ENCODE data around the gene PIF1.

Gene PIF1

DNA sequence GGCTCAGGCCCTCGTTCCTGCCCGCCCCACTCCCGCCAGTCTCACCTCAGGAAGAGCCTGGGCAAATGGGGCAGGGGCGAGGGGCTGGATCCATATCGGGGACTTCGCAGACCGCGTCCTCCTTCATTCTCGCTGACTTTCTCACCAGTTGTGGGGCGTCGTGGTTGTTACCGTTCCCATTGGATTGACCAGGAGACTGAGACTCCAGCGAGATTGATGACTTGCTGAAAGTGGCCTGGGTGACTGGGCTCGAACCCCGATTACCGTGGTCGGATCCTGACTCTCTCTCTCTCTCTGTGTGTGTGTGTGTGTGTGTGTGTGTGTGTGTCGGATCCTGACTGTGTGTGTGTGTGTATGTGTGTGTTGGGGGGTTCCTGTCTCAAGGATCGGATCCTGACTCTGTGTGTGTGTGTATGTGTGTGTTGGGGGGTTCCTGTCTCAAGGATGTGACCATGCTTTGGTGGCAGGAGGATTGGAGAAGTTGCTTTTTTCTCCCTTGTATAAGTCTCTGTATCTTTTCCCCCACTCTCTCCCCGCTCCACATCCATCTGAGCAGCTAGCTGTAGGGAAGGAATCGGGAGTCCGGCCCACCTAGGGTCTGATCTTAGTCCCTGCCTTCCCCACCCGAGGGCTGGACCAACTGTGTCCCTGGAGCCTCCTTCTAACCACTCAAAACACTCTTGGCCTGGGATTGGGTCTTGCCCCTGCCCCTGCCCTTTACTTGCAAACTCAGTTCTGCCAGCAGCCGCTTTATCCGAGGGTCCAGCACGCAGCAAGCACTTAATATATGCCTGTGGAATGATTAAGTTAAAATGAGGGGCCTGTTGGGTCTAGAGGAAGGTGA, 16.9 kb upstream of the PIF1 start:
- TF ChIP-seq EGR1 (IDR thresholded peaks at IDR 0.05) (no peak), EP300 (IDR thresholded peaks at IDR 0.05; ENCODE audit: borderline replicate concordance) (no peak), FOXM1 (IDR thresholded peaks at IDR 0.05; ENCODE audit: borderline replicate concordance, low read depth) (no peak), NFIC (IDR thresholded peaks at IDR 0.05) (no peak), YY1 (IDR thresholded peaks at IDR 0.05; ENCODE audit: low read depth) (no peak), CREB1 (IDR thresholded peaks at IDR 0.05; ENCODE audit: low read depth) (no peak), CEBPB (IDR thresholded peaks at IDR 0.05) (no peak), ZBTB7A (IDR thresholded peaks at IDR 0.05; ENCODE audit: low read depth) (no peak), RAD21 (IDR thresholded peaks at IDR 0.05; ENCODE audit: low read depth) (no peak), TAF1 (IDR thresholded peaks at IDR 0.05; ENCODE audit: low read depth) (no peak), TCF12 (IDR thresholded peaks at IDR 0.05; ENCODE audit: low read depth) (no peak), TEAD4 (IDR thresholded peaks at IDR 0.05) (no peak)
- TF ChIP-seq, protein P1, sequence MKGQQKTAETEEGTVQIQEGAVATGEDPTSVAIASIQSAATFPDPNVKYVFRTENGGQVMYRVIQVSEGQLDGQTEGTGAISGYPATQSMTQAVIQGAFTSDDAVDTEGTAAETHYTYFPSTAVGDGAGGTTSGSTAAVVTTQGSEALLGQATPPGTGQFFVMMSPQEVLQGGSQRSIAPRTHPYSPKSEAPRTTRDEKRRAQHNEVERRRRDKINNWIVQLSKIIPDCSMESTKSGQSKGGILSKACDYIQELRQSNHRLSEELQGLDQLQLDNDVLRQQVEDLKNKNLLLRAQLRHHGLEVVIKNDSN (IDR thresholded peaks at IDR 0.05): no peak
- TF ChIP-seq, protein P2, sequence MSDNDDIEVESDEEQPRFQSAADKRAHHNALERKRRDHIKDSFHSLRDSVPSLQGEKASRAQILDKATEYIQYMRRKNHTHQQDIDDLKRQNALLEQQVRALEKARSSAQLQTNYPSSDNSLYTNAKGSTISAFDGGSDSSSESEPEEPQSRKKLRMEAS (IDR thresholded peaks at IDR 0.05): no peak
- TF ChIP-seq, protein P3, sequence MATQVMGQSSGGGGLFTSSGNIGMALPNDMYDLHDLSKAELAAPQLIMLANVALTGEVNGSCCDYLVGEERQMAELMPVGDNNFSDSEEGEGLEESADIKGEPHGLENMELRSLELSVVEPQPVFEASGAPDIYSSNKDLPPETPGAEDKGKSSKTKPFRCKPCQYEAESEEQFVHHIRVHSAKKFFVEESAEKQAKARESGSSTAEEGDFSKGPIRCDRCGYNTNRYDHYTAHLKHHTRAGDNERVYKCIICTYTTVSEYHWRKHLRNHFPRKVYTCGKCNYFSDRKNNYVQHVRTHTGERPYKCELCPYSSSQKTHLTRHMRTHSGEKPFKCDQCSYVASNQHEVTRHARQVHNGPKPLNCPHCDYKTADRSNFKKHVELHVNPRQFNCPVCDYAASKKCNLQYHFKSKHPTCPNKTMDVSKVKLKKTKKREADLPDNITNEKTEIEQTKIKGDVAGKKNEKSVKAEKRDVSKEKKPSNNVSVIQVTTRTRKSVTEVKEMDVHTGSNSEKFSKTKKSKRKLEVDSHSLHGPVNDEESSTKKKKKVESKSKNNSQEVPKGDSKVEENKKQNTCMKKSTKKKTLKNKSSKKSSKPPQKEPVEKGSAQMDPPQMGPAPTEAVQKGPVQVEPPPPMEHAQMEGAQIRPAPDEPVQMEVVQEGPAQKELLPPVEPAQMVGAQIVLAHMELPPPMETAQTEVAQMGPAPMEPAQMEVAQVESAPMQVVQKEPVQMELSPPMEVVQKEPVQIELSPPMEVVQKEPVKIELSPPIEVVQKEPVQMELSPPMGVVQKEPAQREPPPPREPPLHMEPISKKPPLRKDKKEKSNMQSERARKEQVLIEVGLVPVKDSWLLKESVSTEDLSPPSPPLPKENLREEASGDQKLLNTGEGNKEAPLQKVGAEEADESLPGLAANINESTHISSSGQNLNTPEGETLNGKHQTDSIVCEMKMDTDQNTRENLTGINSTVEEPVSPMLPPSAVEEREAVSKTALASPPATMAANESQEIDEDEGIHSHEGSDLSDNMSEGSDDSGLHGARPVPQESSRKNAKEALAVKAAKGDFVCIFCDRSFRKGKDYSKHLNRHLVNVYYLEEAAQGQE (IDR thresholded peaks at IDR 0.05; ENCODE audit: low read depth): no peak

DNA sequence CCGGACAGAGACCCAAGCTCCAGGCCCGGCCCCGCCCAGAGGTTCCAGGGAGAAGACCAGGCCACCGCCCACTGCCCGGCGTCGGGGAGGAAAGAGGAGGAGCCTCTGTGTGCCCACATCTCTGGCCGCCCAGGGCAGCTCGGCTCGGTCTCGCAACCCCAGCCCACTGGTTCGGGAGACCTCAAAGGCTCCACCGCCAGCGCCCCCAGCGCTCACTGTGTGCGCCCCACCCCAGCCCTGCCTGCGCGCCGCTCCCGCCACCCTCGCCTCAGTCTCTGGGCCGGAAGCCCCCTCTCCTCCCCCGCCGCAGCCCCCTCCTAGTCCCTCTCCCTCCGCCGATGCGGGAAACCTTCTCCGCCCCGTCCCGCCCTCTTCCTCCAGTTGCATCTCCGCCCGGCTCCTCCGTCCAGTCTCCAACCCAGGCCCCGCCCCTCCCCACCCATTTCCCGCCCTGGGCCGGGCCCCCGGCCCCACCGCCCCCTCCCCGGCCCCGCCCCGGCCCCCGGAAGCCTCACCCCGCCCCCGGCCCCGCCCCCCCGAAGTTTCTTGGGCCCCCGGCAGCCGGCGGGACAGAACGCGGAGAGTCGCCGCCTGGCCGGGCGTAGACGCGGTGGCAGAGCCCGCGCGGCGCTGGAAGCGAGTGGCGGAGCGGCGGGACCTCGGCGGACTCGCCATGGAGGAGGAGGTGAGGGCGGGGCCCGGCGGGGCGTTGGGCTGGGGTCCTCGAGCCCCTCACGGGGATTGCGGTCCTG, 16.1 kb upstream of the PIF1 start, which contains the start of gene PLEKHO2:
Gene PLEKHO2, plus strand, starts transcription at position 572 of the 752 bp plus-strand sequence. Its CDS starts 102 bp downstream, at position 674.
- TF ChIP-seq TCF12 (IDR thresholded peaks at IDR 0.05; ENCODE audit: low read depth) (peak; percentile 25; the same call in 1 of the 2 replicates), ZBTB7A (IDR thresholded peaks at IDR 0.05; ENCODE audit: low read depth) (peak; percentile 86; the same call in 1 of the 2 replicates), TAF1 (IDR thresholded peaks at IDR 0.05; ENCODE audit: low read depth) (peak; percentile 82), EGR1 (IDR thresholded peaks at IDR 0.05) (peak; percentile 58), YY1 (IDR thresholded peaks at IDR 0.05; ENCODE audit: low read depth) (no peak), TEAD4 (IDR thresholded peaks at IDR 0.05) (no peak), FOXM1 (IDR thresholded peaks at IDR 0.05; ENCODE audit: borderline replicate concordance, low read depth) (no peak), EP300 (IDR thresholded peaks at IDR 0.05; ENCODE audit: borderline replicate concordance) (no peak)
- TF ChIP-seq, protein P2 (IDR thresholded peaks at IDR 0.05): peak; percentile 35; the same call in 1 of the 2 replicates
- TF ChIP-seq, protein P3 (IDR thresholded peaks at IDR 0.05; ENCODE audit: low read depth): no peak

DNA sequence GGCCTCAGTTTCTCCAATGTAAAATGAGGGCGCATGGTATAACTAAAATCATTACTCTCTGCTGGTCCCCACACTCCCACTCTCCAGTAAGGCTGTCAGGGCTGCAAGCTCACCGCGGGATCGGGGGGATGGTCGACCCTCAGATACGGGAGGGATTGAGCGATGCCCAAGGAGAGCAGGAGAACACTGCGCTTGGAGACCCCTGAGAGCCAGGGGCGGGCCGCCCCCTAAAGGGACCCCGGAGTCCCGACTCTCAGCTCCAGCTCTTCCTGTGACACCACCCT, 15.6 kb upstream of the PIF1 start:
- TF ChIP-seq FOXM1 (IDR thresholded peaks at IDR 0.05; ENCODE audit: borderline replicate concordance, low read depth): no peak
- peak; percentile 50; the same call in 1 of the 2 replicates for TF ChIP-seq ZBTB7A (IDR thresholded peaks at IDR 0.05; ENCODE audit: low read depth)
- TF ChIP-seq RAD21 (IDR thresholded peaks at IDR 0.05; ENCODE audit: low read depth): no peak

DNA sequence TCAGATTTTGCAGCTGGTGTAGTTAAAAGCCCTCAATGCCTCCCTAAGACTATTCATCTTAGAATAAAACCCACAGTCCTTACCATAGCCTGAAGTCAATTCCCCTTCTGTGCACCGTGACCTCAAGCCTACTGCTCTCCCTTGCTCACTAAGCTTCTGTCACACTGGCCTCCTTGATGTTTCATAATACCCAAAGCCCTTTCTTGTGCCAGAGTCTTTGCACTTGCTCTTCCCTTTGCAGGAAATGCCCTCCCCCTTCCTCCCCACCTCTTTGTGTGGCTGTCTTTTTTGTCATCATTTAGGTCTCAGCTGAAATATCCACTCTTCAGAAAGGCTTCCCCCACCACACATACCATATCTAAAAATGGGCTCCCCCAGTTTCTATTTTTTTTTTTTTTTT, 12.1 kb upstream of the PIF1 start:
- TF ChIP-seq CEBPB (IDR thresholded peaks at IDR 0.05): no peak
- TF ChIP-seq, protein P2 (IDR thresholded peaks at IDR 0.05): no peak
- TF ChIP-seq, protein P1 (IDR thresholded peaks at IDR 0.05): no peak
- no peak for TF ChIP-seq ZBTB7A (IDR thresholded peaks at IDR 0.05; ENCODE audit: low read depth)
- no peak for TF ChIP-seq YY1 (IDR thresholded peaks at IDR 0.05; ENCODE audit: low read depth)
- TF ChIP-seq EGR1 (IDR thresholded peaks at IDR 0.05): no peak
- TF ChIP-seq, protein P3 (IDR thresholded peaks at IDR 0.05; ENCODE audit: low read depth): no peak
- no peak for TF ChIP-seq FOXM1 (IDR thresholded peaks at IDR 0.05; ENCODE audit: borderline replicate concordance, low read depth)

Data from Ishikawa (cell line).